Colonic mucosa (tissue), 4 donors: ENCODE data around the gene TRAPPC3L. TPM values are rescaled to one million over a fixed set of nuclear protein-coding genes. Genes with fewer than 3 reads are reported as not detected.

Source experiments
- DNase-seq: peaks from one replicate; pipeline ENCODE4 v3.0.0-alpha.2; 2020
- H3K27ac ChIP-seq: fragments of 200-600 bp; one replicate; pipeline ENCODE4 v1.8.0; 2021
- H3K27me3 ChIP-seq: fragments of 200-600 bp; one replicate; pipeline ENCODE4 v1.8.0; 2021
- H3K36me3 ChIP-seq: fragments of 200-600 bp; one replicate; pipeline ENCODE4 v1.8.0; 2021
- H3K4me1 ChIP-seq: fragments of 200-600 bp; one replicate; pipeline ENCODE4 v1.8.0; 2021; ENCODE audit warnings: mild to moderate bottlenecking
- H3K4me3 ChIP-seq: fragments of 200-600 bp; one replicate; pipeline ENCODE4 v1.8.0; 2021
- H3K9ac ChIP-seq, 2 donors: one replicate each; pipeline ENCODE4 v1.7.0; 2013; ENCODE audit warnings: control low read depth in 2 of 2, low read depth in 2 of 2, low read length in 2 of 2
- H3K9me3 ChIP-seq: fragments of 200-600 bp; one replicate; pipeline ENCODE4 v1.8.0; 2021
- intact Hi-C: fragments of 100-400 bp; cut with DNase I; formaldehyde crosslinking; loops from one replicate; pipeline ENCODE4 v1.14.1; 2022
- total RNA-seq, 2 donors: library from RNA; stranded (reverse); fragmentation: NEBNext Ultra II Directional in 1 of 2; extraction: Animal tissue kit (Norgen Biotek cat#: 25700) in 1 of 2; gene quantifications; one replicate each; pipeline ENCODE4 v1.2.1, GENCODE V29; 2021
- TF ChIP-seq, protein P1 (sequence below): fragments of 200-600 bp; IDR thresholded peaks from one replicate; pipeline ENCODE4 v1.8.0; 2022; ENCODE audit warnings: antibody characterized with exemption, mild to moderate bottlenecking
- donor health status: healthy.
- donor health status: DM: no; HTN: no; CAD: no.
- donor health status: DM: no; HTN: no; CAD: no.

The TRAPPC3L gene
- total RNA-seq, 2 donors from 2014 or later: not detected

DNA sequence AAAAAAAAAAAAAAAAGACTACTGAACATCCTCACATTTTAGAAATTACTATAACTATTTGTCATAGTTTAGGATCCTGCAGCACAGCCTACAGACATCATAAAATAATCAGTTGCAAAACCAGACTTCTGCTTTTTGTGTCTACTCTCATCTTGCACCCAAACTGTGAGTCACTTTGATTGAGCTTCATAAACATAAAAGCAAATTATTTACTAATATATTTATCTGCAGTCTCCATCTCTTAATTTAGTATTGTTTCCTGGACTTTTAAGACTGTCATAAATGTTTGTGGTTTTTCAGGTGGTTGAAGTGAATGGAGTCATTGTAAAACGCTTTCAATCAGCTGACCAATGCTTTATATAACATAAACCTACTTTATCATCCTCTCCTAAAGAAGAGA lies 99.1 kb downstream of the TRAPPC3L start:
- Histone ChIP-seq H3K4me3 (no peak overlapping the region), H3K36me3 (no peaks in the 10 kb centered on the region), H3K9ac (no peak overlapping the region), H3K4me1 (no peaks in the 10 kb centered on the region), H3K27ac (no peak overlapping the region), H3K9me3 (no peaks in the 10 kb centered on the region), H3K27me3 (no peaks in the 10 kb centered on the region)
- DNase-seq: no peak
- intact Hi-C loops: no loop called here
- TF ChIP-seq, protein P1, sequence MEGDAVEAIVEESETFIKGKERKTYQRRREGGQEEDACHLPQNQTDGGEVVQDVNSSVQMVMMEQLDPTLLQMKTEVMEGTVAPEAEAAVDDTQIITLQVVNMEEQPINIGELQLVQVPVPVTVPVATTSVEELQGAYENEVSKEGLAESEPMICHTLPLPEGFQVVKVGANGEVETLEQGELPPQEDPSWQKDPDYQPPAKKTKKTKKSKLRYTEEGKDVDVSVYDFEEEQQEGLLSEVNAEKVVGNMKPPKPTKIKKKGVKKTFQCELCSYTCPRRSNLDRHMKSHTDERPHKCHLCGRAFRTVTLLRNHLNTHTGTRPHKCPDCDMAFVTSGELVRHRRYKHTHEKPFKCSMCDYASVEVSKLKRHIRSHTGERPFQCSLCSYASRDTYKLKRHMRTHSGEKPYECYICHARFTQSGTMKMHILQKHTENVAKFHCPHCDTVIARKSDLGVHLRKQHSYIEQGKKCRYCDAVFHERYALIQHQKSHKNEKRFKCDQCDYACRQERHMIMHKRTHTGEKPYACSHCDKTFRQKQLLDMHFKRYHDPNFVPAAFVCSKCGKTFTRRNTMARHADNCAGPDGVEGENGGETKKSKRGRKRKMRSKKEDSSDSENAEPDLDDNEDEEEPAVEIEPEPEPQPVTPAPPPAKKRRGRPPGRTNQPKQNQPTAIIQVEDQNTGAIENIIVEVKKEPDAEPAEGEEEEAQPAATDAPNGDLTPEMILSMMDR: no peak

GRCh38 chr6:116445102-116445501 lies 100.4 kb downstream of the TRAPPC3L start:
- Histone ChIP-seq H3K27ac (no peak overlapping the region), H3K9ac (no peak overlapping the region)
- intact Hi-C loops: no loop called here

More at GRCh38 chr6:116445102-116445501, 100.4 kb downstream of the TRAPPC3L start:
- Histone ChIP-seq H3K36me3 (no peaks in the 10 kb centered on the region), H3K9me3 (no peaks in the 10 kb centered on the region), H3K4me1 (no peaks in the 10 kb centered on the region), H3K27me3 (no peaks in the 10 kb centered on the region), H3K4me3 (no peak overlapping the region)
- no peak for DNase-seq
- TF ChIP-seq, protein P1: no peak

Other genes starting within 250 kb of the TRAPPC3L start
- 1 to 10 TPM; 5.0 to 9.3 TPM for gene DSE, start 174.7 kb downstream of the TRAPPC3L start, total RNA-seq
- 1 to 10 TPM; 1.5 to 6.2 TPM for gene CALHM6, start 84.3 kb downstream of the TRAPPC3L start, total RNA-seq
- under 1 TPM; 0.20 to 0.37 TPM for gene CALHM5, start 34.0 kb downstream of the TRAPPC3L start, total RNA-seq
- gene CALHM4, start 8.1 kb upstream of the TRAPPC3L start, total RNA-seq: not detected
- gene RWDD1, start 25.8 kb upstream of the TRAPPC3L start, total RNA-seq: 10 to 100 TPM; 27.4 to 30.8 TPM
- gene RSPH4A, start 70.8 kb upstream of the TRAPPC3L start, total RNA-seq: under 1 TPM; 0.10 to 0.11 TPM
- gene ZUP1, start 123.1 kb upstream of the TRAPPC3L start, total RNA-seq: 10 to 100 TPM; 12.0 to 12.4 TPM
- gene KPNA5, start 135.5 kb upstream of the TRAPPC3L start, total RNA-seq: 1 to 10 TPM; 2.5 to 6.1 TPM
- under 1 TPM; 0.57 to 0.64 TPM for gene FAM162B, start 220.0 kb upstream of the TRAPPC3L start, total RNA-seq